Panc1 (cell line): ENCODE data around the gene CRB3.

ENCODE experiments used
- POLR2AphosphoS5 ChIP-seq: IDR thresholded peaks from 2 replicates; pipeline ENCODE4 v1.6.1; 2012; ENCODE audit warnings: mild to moderate bottlenecking, low read depth, low read length, moderate library complexity
- TCF7L2 ChIP-seq: IDR thresholded peaks from 2 replicates; pipeline ENCODE4 v1.6.1; 2011; ENCODE audit warnings: mild to moderate bottlenecking, low read depth, low read length, inconsistent platforms
- TF ChIP-seq, protein P1 (sequence below): fragments of 450-650 bp; IDR thresholded peaks from 2 replicates; pipeline ENCODE4 v1.5.1; 2017; ENCODE audit warnings: mild to moderate bottlenecking
- TF ChIP-seq, protein P2 (sequence below), 2 experiments: IDR thresholded peaks; 2 replicates each; pipeline ENCODE4 v1.6.1; 2011 to 2012; ENCODE audit warnings: low read depth in 2 of 2, control low read depth in 1 of 2, low read length in 1 of 2, mild to moderate bottlenecking in 1 of 2, moderate library complexity in 1 of 2; ENCODE audit not compliant: insufficient read depth in 1 of 2

DNA sequence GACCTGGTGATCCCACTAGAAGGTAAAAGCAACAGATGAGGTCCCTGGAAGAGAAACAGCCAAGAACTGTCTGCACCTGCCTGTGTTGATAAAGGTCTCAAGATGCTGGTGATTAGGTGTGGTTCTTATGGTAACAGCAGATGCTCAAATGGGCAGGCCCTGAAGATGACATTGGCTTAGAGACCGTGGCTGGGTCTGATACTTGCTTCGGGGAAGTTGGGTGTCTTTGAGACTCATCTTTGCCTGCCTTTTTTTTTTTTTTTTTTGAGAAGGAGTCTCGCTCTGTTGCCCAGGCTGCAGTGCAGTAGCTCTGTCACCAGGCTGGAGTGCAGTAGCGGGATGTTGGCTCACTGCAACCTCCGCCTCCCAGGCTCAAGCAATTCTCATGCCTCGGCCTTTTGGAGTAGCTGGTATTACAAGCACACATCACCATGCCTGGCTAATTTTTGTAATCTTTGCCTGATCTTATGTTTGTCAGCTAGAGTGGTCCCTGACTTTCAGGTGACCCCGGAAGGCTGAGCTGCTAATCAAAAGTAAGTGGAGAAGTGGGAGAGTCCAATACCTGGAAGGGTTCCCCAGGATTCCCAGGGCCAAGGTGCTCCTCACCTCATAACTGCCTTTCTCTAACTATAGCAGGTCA is 12.4 kb upstream of the CRB3 start:
- TF ChIP-seq, protein P1, sequence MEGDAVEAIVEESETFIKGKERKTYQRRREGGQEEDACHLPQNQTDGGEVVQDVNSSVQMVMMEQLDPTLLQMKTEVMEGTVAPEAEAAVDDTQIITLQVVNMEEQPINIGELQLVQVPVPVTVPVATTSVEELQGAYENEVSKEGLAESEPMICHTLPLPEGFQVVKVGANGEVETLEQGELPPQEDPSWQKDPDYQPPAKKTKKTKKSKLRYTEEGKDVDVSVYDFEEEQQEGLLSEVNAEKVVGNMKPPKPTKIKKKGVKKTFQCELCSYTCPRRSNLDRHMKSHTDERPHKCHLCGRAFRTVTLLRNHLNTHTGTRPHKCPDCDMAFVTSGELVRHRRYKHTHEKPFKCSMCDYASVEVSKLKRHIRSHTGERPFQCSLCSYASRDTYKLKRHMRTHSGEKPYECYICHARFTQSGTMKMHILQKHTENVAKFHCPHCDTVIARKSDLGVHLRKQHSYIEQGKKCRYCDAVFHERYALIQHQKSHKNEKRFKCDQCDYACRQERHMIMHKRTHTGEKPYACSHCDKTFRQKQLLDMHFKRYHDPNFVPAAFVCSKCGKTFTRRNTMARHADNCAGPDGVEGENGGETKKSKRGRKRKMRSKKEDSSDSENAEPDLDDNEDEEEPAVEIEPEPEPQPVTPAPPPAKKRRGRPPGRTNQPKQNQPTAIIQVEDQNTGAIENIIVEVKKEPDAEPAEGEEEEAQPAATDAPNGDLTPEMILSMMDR = no peak
- TF ChIP-seq TCF7L2 (no peak), POLR2AphosphoS5 (no peak)
- TF ChIP-seq, protein P2, sequence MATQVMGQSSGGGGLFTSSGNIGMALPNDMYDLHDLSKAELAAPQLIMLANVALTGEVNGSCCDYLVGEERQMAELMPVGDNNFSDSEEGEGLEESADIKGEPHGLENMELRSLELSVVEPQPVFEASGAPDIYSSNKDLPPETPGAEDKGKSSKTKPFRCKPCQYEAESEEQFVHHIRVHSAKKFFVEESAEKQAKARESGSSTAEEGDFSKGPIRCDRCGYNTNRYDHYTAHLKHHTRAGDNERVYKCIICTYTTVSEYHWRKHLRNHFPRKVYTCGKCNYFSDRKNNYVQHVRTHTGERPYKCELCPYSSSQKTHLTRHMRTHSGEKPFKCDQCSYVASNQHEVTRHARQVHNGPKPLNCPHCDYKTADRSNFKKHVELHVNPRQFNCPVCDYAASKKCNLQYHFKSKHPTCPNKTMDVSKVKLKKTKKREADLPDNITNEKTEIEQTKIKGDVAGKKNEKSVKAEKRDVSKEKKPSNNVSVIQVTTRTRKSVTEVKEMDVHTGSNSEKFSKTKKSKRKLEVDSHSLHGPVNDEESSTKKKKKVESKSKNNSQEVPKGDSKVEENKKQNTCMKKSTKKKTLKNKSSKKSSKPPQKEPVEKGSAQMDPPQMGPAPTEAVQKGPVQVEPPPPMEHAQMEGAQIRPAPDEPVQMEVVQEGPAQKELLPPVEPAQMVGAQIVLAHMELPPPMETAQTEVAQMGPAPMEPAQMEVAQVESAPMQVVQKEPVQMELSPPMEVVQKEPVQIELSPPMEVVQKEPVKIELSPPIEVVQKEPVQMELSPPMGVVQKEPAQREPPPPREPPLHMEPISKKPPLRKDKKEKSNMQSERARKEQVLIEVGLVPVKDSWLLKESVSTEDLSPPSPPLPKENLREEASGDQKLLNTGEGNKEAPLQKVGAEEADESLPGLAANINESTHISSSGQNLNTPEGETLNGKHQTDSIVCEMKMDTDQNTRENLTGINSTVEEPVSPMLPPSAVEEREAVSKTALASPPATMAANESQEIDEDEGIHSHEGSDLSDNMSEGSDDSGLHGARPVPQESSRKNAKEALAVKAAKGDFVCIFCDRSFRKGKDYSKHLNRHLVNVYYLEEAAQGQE (IDR thresholded peaks at IDR 0.05; ENCODE audit: insufficient read depth in 1 of 2, low read depth in 2 of 2, low read length in 1 of 2) = no peak
